Cardiac fibroblast (primary cell): ENCODE measurements around the gene KCTD13.
A peak's percentile ranks its signal among the peaks of the same experiment; 100 is the strongest.

Experiments
- DNase-seq, 2 donors: peaks; one replicate each; pipeline versions ENCODE4 v3.0.0 to v3.0.0-alpha.2; 2010; ENCODE audit warnings: low read depth in 2 of 2
- H3K4me3 ChIP-seq, 2 donors: replicated peaks in 1 of 2; 1 replicate in 1 of 2; 2 replicates in 1 of 2; pipeline ENCODE4 v1.5.1; 2011; ENCODE audit warnings: low read depth in 2 of 2, low read length in 2 of 2, mild to moderate bottlenecking in 2 of 2, moderate library complexity in 1 of 2
- TF ChIP-seq, protein P1 (sequence below): IDR thresholded peaks from one replicate; pipeline ENCODE4 v1.5.1; 2011; ENCODE audit warnings: low read depth, mild to moderate bottlenecking, low read length, inconsistent platforms

Gene KCTD13

DNA sequence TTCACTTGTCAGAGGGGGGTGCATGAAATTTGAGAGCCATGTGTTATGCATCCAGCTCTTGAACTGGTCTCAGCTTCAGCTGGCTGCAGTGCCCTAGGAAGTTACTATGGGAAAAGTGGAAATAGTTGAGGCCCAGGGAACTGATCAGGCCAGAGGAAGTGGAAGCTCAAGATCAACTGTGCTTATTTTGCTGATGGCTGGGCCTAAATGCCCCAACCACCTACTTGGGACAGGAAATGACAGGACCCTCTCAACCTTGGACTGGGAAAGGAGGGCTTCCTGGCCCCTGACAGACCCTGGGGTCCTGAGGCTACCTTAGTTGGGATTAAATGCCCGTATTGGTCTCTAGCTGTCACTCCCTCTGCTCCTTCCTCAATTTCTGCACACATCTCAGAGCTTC lies 46.5 kb upstream of the KCTD13 start:
- DNase-seq, result no peak
- TF ChIP-seq, protein P1, sequence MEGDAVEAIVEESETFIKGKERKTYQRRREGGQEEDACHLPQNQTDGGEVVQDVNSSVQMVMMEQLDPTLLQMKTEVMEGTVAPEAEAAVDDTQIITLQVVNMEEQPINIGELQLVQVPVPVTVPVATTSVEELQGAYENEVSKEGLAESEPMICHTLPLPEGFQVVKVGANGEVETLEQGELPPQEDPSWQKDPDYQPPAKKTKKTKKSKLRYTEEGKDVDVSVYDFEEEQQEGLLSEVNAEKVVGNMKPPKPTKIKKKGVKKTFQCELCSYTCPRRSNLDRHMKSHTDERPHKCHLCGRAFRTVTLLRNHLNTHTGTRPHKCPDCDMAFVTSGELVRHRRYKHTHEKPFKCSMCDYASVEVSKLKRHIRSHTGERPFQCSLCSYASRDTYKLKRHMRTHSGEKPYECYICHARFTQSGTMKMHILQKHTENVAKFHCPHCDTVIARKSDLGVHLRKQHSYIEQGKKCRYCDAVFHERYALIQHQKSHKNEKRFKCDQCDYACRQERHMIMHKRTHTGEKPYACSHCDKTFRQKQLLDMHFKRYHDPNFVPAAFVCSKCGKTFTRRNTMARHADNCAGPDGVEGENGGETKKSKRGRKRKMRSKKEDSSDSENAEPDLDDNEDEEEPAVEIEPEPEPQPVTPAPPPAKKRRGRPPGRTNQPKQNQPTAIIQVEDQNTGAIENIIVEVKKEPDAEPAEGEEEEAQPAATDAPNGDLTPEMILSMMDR, result no peak
- no peak overlapping the region for H3K4me3 ChIP-seq

DNA sequence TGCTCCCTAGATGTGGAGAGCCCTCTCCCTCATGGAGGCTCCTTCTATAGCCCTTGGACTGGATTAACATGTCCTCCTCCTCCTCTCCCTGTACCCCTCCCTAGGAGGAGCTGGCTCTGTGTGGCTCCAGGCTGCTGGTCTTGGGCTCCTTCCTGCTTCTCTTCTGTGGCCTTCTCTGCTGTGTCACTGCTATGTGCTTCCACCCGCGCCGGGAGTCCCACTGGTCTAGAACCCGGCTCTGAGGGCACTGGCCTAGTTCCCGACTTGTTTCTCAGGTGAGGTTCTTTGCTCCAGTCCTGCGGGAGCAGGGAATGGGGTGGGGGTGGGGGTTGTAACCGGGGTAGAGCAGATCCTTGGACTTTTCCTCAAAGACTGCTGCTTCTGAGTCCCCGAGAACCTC lies 45.3 kb upstream of the KCTD13 start:
- H3K4me3 ChIP-seq, result no peak overlapping the region
- DNase-seq, result no peak
- TF ChIP-seq, protein P1, result no peak

DNA sequence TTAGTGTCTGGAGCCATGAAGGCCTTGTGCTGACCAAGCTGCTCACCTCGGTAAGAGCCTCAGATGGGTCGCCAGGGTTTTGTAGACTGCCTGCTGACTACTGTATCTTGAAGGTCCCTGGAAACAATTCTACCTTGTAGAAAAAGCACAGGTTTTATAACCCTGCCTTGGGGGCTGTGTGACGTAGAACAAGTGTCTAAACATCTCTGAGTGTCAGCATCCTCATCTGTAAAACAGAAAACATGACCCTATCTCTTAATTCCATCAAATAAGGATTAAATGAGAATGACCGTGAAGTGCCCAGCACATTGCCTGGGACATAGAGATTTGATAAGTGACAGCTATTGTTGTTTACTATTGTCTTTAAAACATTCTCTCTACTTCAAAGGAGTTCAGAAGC lies 42.2 kb upstream of the KCTD13 start:
- DNase-seq, result no peak
- H3K4me3 ChIP-seq, result no peak overlapping the region
- TF ChIP-seq, protein P1, result no peak

DNA sequence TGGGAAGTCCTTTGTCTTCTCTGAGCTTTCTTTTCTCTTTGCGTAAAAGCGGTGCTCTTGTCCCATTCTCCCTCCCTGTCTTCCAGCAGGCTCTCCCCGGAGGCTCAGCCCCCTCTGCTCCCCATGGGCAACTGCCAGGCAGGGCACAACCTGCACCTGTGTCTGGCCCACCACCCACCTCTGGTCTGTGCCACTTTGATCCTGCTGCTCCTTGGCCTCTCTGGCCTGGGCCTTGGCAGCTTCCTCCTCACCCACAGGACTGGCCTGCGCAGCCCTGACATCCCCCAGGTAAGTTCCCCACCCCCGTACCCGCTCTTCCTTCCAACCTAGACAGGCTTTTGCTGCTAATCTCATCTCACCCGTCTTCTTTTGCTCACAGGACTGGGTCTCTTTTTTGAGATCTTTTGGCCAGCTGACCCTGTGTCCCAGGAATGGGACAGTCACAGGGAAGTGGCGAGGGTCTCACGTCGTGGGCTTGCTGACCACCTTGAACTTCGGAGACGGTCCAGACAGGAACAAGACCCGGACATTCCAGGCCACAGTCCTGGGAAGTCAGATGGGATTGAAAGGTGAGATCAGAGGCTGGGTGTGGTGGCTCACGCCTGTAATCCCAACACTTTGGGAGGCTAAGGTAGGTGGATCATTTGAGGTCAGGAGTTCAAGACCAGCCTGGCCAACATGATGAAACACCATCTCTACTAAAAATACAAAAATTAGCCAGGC lies 37.2 kb upstream of the KCTD13 start:
- TF ChIP-seq, protein P1, result no peak
- H3K4me3 ChIP-seq, result peak overlapping the region; percentile 73 to 82
- no peak for DNase-seq

DNA sequence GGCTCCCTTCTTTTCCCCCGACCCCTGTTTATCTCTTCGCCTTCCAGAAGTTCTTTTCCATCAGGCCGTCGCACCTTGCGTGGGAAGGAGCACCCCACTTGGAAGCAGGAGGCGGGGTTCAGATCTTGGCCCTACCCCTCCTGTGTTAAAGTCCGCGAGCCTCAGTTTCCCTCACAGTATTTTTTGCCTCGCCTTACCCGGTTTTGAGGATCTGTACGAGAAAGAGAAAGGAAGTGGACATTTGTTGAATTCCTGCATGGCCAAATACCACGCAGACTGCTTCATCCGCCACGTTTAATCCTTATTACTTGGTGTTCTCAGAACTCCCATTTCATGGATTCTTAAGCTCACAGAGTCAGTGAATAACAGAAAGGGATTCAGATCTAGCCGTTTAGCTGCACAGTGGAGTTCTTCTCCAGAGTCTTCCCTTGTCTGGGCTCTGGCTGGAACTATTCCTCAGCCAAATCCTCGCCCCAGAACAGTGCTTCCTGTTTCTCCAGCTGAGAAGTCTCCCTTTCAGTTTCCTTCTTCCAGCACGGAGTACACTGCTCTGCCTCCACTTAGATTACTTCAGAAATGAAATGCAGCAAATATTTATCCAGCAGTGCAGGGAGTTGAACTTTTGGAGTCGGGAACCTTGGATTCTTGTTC lies 36.4 kb upstream of the KCTD13 start:
- TF ChIP-seq, protein P1, result no peak
- peak; percentile 40 to 64 for DNase-seq
- peak overlapping the region; percentile 73 to 82 for H3K4me3 ChIP-seq

DNA sequence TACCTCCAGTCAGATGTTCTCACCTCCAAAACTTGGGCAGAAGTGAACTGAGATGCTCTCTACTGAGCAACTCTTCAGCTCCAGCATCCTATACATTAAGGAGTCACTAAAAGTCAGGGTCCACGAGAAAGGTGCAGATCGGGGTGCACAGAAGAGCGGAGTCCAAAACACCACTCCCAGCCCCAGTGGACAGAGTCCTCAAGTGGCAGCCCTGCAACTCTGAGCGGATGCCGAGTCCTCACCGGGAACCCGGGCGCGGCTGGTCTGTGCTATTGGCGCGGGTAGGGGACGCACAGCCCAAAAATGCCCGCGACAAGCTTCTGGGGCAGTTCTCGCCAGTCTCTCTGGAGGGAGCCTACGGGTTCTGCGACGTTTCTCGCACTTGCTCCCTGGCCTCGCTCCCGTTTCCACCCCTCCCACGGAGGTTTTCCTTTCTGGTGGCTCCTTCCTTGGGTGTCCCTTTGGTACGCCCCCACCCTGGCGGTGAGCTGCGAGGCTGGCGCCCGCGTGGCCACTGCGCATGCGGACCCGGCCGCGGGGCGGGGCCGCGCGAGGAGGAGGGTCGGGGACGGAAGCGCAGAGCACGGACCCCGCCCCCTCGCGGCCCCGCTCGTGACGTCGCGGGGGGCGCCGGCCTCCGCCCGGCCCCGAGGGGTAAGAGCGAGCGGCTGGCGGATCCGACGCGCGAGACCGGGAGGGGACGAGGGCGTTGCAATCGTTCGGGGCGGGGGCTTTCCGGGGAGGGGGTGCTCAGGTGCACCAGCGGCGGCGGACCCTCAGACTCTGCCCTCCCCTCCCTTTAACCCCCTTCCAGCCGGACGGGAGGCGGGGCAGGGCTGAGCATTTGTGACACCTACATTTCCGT lies 35.7 kb upstream of the KCTD13 start, which contains the start of gene TMEM219:
TMEM219 (plus strand) TSS at position 601 of the 865 bp plus-strand sequence. CDS start 1,065 bp downstream, outside the sequence.
- peak within 1 kb of the TSS; percentile 73 to 82 for H3K4me3 ChIP-seq
- TF ChIP-seq, protein P1, result peak; percentile 30
- DNase-seq, result peak; percentile 84 to 91
